ENCODE measurements around the gene ZCCHC12.

Gene ZCCHC12

DNA sequence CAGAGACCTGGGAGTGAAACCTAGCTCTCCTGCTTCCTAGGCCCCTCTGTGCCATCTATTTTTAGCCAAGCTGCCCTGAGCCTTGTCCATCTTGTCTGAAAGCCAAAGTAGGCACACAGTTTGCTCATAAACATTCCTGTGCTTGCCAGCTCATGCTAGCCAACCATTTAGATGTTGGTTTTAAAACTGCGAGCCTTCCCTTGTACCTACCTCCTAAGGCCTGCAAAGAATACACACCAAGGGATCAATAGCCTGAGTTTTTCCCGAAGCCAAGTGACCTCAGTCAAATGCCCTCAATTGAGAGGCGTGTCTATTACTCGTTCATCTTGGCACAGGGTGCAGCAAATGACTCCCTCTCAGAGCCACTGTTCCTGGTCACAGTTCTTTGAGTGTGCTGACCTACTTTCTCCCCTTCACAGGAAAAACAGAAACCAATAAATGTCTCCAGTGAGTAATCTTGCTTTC is 48.5 kb downstream of the ZCCHC12 start:
- DNase-seq, result no peak
